ENCODE data around the gene COL12A1. TPM values are rescaled to one million over a fixed set of nuclear protein-coding genes. Genes with fewer than 3 reads are reported as not detected.

Gene COL12A1
- total and polyA plus RNA-seq, 2 donors (not counting 3 experiments of a cell fraction or from before 2014, with no cell fraction given), result 48.5 to 89.1 TPM

DNA sequence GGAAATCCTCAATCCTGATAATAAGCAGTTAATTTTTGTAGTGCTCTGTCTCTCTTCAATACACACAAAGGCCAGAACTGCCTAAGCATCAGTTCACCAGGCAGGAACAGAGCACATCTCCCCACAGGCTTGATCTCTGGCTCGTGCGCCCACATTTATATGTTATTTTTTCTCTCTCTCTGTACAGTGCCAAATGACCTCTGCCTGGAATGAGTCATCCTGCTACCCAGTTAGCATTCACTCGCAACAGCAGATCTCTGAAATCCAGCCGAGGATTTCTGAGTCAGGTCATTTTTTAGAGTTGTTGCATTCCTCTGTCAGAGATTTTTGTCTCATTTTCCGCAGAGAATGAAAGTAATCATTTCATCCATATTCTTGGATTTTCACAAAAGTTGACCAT lies 107.1 kb downstream of the COL12A1 start:
- no peaks in the 10 kb centered on the region for H3K9me1 ChIP-seq (replicated peaks; ENCODE audit: control insufficient read depth, extremely low read depth, insufficient read depth, low read length)
- H3K36me3 ChIP-seq (ENCODE audit: control insufficient read depth in 2 of 2, extremely low read depth in 1 of 2, insufficient read depth in 2 of 2, low read length in 2 of 2), result no peaks in the 10 kb centered on the region
- H3K4me2 ChIP-seq (ENCODE audit: insufficient read depth, low read length), result peak overlapping the region; percentile 33
- DNase-seq (ENCODE audit: low read depth, low spot score), result peak; percentile 95
- intact Hi-C loops (cut with micrococcal nuclease), result loop anchor here (2.0 kb wide), 2 partner anchors 74 to 106 kb away; no protein-coding TSS in a partner anchor
- peak; percentile 95 for FAIRE-seq
- H3K27ac ChIP-seq (ENCODE audit: insufficient read depth, low read depth, low read length), result no peak overlapping the region
- BruUV-seq (replicated peaks), result no TSS peak
- no peaks in the 10 kb centered on the region for H3K79me2 ChIP-seq (ENCODE audit: control insufficient read depth, insufficient read depth, low read length)
- H3K9ac ChIP-seq (replicated peaks; ENCODE audit: extremely low read depth, insufficient read depth, low read length), result no peak overlapping the region
- dilution Hi-C loops (cut with MboI; ENCODE audit: extremely low pct_ligation_motif_present, low sequenced_read_pairs), result no loop called here
- H2AFZ ChIP-seq (ENCODE audit: low read depth, low read length), result no peak overlapping the region
- H3K4me3 ChIP-seq (replicated peaks in 1 of 3; ENCODE audit: insufficient read depth in 1 of 3, low read depth in 1 of 3, low read length in 3 of 3), result no peak overlapping the region
- no peaks in the 10 kb centered on the region for H3K9me3 ChIP-seq (replicated peaks; ENCODE audit: control insufficient read depth, insufficient read depth, low read length)
- TF ChIP-seq, protein P1, sequence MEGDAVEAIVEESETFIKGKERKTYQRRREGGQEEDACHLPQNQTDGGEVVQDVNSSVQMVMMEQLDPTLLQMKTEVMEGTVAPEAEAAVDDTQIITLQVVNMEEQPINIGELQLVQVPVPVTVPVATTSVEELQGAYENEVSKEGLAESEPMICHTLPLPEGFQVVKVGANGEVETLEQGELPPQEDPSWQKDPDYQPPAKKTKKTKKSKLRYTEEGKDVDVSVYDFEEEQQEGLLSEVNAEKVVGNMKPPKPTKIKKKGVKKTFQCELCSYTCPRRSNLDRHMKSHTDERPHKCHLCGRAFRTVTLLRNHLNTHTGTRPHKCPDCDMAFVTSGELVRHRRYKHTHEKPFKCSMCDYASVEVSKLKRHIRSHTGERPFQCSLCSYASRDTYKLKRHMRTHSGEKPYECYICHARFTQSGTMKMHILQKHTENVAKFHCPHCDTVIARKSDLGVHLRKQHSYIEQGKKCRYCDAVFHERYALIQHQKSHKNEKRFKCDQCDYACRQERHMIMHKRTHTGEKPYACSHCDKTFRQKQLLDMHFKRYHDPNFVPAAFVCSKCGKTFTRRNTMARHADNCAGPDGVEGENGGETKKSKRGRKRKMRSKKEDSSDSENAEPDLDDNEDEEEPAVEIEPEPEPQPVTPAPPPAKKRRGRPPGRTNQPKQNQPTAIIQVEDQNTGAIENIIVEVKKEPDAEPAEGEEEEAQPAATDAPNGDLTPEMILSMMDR (IDR thresholded peaks at IDR 0.05; ENCODE audit: extremely low read depth in 1 of 2, insufficient read depth in 1 of 2, low read depth in 1 of 2, low read length in 2 of 2), result no peak
- TF ChIP-seq POLR2A (IDR thresholded peaks at IDR 0.05; ENCODE audit: low read depth, low read length) (no peak), EZH2 (IDR thresholded peaks at IDR 0.05; ENCODE audit: borderline replicate concordance, low read depth, low read length, severe bottlenecking) (no peak), GATA2 (IDR thresholded peaks at IDR 0.05; ENCODE audit: insufficient read depth, insufficient read length, low read depth, low read length) (peak; percentile 70), JUN (IDR thresholded peaks at IDR 0.05; ENCODE audit: borderline replicate concordance, insufficient read depth, insufficient read length, low read depth) (peak; percentile 90), POLR2AphosphoS5 (IDR thresholded peaks at IDR 0.05; ENCODE audit: insufficient read depth, low read depth, low read length) (peak; percentile 69), FOS (IDR thresholded peaks at IDR 0.05; ENCODE audit: borderline replicate concordance, insufficient read depth, low read length) (peak; percentile 99), MYC (IDR thresholded peaks at IDR 0.05; ENCODE audit: low read depth, low read length) (no peak)
- TF ChIP-seq, protein P2, sequence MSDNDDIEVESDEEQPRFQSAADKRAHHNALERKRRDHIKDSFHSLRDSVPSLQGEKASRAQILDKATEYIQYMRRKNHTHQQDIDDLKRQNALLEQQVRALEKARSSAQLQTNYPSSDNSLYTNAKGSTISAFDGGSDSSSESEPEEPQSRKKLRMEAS (IDR thresholded peaks at IDR 0.05; ENCODE audit: insufficient read depth, insufficient read length), result no peak
- peaks cover 31% of the 10 kb centered on the region for H3K4me1 ChIP-seq (ENCODE audit: control insufficient read depth, extremely low read depth, insufficient read depth, low read length)
- H4K20me1 ChIP-seq (replicated peaks; ENCODE audit: control insufficient read depth, extremely low read depth, insufficient read depth, low read length), result no peaks in the 10 kb centered on the region
- H3K27me3 ChIP-seq (ENCODE audit: control insufficient read depth in 2 of 2, insufficient read depth in 2 of 2, low read length in 2 of 2), result no peaks in the 10 kb centered on the region
- ChIA-PET POLR2A (no interaction called here), CTCF (interaction anchor here (0.7 kb wide), 1 partner anchor 105 kb away, joined by 5 read pairs; no protein-coding TSS in a partner anchor)

Measured in endothelial cell of umbilical vein (primary cell).